ENCODE measurements around the gene HSPA9. TPM values are rescaled to one million over a fixed set of nuclear protein-coding genes. Genes with fewer than 3 reads are reported as not detected.

Gene HSPA9
- total RNA-seq, 1 experiment from 2014 or later: 414 TPM

DNA sequence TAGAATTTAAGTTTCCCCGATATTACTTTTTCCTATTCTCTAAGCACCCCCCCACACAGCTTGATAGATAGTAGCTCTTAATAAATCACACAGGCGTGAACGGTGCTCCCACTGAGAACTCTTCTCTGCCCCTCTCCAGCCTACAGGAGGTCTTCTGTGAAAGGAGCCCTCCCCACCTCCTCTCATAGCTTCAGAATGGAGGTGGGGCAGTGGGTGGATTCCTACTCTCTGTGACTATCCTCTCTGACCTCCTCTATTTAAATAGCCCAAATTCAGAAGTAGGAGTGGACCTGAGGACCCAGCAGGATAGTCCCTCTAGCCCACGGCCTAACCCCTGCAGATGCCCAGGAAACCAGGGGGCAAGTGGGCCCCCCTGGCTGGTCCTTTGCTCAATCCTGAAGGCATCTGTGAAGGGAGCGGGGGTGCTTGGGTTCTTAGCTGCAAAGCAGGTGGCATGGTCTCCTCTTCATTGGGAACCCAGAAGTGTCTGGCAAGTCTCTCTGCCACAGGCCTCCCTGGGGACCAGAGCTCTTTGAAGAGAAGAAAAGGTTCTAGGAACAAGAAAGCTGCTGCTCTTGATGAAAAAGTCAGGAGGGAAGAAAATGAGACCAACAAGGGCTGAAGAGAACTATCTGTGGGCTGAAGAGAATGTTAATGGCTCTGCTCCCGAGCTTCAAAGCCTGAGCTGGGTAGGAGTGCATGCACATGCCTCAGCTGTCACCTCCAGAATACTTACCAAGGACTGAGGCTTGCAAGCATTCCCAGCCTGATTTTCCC is 21.1 kb upstream of the HSPA9 start:
- POLR2A ChIA-PET: interaction anchor here (1.0 kb wide), 1 partner anchor 157 kb away, joined by 3 read pairs; the partner anchor contains the start of gene CTNNA1
- ATAC-seq (no peak), DNase-seq (ENCODE audit: low spot score) (no peak)
- CTCF ChIA-PET: interaction anchor here (1.0 to 1.9 kb wide), 7 partner anchors 12 to 566 kb away, joined by 3 to 13 read pairs (median 5); no protein-coding TSS in a partner anchor
- Mint-ChIP-seq H3K4me1 (0 out of 2 replicates have a peak, but pooled peaks cover 4% of the 10 kb centered on the region), H3K27me3 (ENCODE audit: low read depth) (no peaks in the 10 kb centered on the region; the same call in 1 of the 2 replicates), H3K27ac (no peak overlapping the region), H3K4me3 (no peak overlapping the region), H3K36me3 (no peaks in the 10 kb centered on the region), H3K9me3 (peaks cover 3% of the 10 kb centered on the region; the same call in 1 of the 2 replicates)
- TF ChIP-seq ZNF423 (CRISPR knock-in tag; IDR thresholded peaks at IDR 0.05) (no peak), ATF1 (CRISPR knock-in tag; IDR thresholded peaks at IDR 0.05) (no peak), RELA (CRISPR knock-in tag; IDR thresholded peaks at IDR 0.05; ENCODE audit: borderline replicate concordance) (no peak), SMAD4 (CRISPR knock-in tag; IDR thresholded peaks at IDR 0.05) (no peak), EMX1 (CRISPR knock-in tag; IDR thresholded peaks at IDR 0.05) (no peak), NR1H2 (CRISPR knock-in tag; IDR thresholded peaks at IDR 0.05) (no peak), FOXJ3 (CRISPR knock-in tag; IDR thresholded peaks at IDR 0.05; ENCODE audit: borderline replicate concordance) (no peak), ZNF263 (CRISPR knock-in tag; IDR thresholded peaks at IDR 0.05; ENCODE audit: low read depth) (no peak)
- TF ChIP-seq, protein P1, sequence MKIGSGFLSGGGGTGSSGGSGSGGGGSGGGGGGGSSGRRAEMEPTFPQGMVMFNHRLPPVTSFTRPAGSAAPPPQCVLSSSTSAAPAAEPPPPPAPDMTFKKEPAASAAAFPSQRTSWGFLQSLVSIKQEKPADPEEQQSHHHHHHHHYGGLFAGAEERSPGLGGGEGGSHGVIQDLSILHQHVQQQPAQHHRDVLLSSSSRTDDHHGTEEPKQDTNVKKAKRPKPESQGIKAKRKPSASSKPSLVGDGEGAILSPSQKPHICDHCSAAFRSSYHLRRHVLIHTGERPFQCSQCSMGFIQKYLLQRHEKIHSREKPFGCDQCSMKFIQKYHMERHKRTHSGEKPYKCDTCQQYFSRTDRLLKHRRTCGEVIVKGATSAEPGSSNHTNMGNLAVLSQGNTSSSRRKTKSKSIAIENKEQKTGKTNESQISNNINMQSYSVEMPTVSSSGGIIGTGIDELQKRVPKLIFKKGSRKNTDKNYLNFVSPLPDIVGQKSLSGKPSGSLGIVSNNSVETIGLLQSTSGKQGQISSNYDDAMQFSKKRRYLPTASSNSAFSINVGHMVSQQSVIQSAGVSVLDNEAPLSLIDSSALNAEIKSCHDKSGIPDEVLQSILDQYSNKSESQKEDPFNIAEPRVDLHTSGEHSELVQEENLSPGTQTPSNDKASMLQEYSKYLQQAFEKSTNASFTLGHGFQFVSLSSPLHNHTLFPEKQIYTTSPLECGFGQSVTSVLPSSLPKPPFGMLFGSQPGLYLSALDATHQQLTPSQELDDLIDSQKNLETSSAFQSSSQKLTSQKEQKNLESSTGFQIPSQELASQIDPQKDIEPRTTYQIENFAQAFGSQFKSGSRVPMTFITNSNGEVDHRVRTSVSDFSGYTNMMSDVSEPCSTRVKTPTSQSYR (CRISPR knock-in tag; IDR thresholded peaks at IDR 0.05): no peak
- TF ChIP-seq, protein P2, sequence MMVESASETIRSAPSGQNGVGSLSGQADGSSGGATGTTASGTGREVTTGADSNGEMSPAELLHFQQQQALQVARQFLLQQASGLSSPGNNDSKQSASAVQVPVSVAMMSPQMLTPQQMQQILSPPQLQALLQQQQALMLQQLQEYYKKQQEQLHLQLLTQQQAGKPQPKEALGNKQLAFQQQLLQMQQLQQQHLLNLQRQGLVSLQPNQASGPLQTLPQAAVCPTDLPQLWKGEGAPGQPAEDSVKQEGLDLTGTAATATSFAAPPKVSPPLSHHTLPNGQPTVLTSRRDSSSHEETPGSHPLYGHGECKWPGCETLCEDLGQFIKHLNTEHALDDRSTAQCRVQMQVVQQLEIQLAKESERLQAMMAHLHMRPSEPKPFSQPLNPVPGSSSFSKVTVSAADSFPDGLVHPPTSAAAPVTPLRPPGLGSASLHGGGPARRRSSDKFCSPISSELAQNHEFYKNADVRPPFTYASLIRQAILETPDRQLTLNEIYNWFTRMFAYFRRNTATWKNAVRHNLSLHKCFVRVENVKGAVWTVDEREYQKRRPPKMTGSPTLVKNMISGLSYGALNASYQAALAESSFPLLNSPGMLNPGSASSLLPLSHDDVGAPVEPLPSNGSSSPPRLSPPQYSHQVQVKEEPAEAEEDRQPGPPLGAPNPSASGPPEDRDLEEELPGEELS (CRISPR knock-in tag; IDR thresholded peaks at IDR 0.05): no peak

DNA sequence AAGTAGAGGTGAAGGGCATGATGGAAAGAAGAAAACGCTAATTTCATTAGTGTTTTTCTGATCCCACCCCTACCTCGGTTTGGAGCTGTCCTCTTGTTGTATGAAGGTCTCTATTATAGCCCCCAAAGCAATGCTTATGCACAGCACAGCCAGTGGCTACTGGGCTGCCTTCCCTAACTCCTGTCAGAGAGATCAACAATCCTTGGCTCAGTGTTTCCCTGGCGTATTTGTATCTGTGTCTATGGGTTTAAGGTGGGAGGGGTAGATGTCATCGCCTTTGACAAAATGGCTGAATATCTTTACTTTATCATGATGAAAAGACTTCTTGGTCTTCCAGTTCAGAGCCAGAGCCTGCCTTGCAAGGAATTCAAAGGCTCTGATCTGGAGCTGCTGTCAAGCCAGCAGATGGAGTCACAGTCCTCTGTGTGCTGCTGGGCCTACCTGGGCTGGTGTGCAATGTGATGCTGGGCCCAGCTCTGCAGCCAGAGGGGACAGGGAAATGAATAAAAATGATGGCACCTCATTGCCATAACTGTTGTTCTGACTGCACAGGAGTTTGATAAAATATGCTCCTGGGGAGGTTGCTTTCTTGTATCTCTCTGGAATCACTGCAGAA is 20.1 kb upstream of the HSPA9 start:
- H3K4me3 Mint-ChIP-seq: no peak overlapping the region
- DNase-seq (ENCODE audit: low spot score) (no peak), ATAC-seq (peak; percentile 75)
- peaks cover 3% of the 10 kb centered on the region; the same call in 1 of the 2 replicates for H3K9me3 Mint-ChIP-seq
- CTCF ChIA-PET: interaction anchor here (0.6 to 1.8 kb wide), 8 partner anchors 13 to 567 kb away, joined by 3 to 13 read pairs (median 4); no protein-coding TSS in a partner anchor
- POLR2A ChIA-PET: interaction anchor here (0.5 to 1.0 kb wide), 3 partner anchors 20 to 880 kb away, joined by 3 read pairs; partner anchors contain the start of genes CTNNA1 and HSPA9
- no peaks in the 10 kb centered on the region for H3K36me3 Mint-ChIP-seq
- H3K27me3 Mint-ChIP-seq (ENCODE audit: low read depth): no peaks in the 10 kb centered on the region; the same call in 1 of the 2 replicates
- H3K4me1 Mint-ChIP-seq: 0 out of 2 replicates have a peak, but pooled peaks cover 4% of the 10 kb centered on the region
- H3K27ac Mint-ChIP-seq: no peak overlapping the region
- TF ChIP-seq GTF2I (CRISPR knock-in tag; conservative IDR thresholded peaks at IDR 0.05) (no peak), NFE2L1 (CRISPR knock-in tag; IDR thresholded peaks at IDR 0.05) (no peak), MYBL2 (CRISPR knock-in tag; IDR thresholded peaks at IDR 0.05) (no peak), EMX1 (CRISPR knock-in tag; IDR thresholded peaks at IDR 0.05) (no peak), ZNF416 (CRISPR knock-in tag; IDR thresholded peaks at IDR 0.05) (no peak), SMAD4 (CRISPR knock-in tag; IDR thresholded peaks at IDR 0.05) (no peak), CREB1 (CRISPR knock-in tag; IDR thresholded peaks at IDR 0.05) (no peak), KAT7 (CRISPR knock-in tag; IDR thresholded peaks at IDR 0.05; ENCODE audit: borderline replicate concordance) (no peak), CBFB (CRISPR knock-in tag; IDR thresholded peaks at IDR 0.05; ENCODE audit: low read depth) (no peak), NR1H2 (CRISPR knock-in tag; IDR thresholded peaks at IDR 0.05) (no peak), RORB (CRISPR knock-in tag; IDR thresholded peaks at IDR 0.05) (no peak)
- TF ChIP-seq, protein P3, sequence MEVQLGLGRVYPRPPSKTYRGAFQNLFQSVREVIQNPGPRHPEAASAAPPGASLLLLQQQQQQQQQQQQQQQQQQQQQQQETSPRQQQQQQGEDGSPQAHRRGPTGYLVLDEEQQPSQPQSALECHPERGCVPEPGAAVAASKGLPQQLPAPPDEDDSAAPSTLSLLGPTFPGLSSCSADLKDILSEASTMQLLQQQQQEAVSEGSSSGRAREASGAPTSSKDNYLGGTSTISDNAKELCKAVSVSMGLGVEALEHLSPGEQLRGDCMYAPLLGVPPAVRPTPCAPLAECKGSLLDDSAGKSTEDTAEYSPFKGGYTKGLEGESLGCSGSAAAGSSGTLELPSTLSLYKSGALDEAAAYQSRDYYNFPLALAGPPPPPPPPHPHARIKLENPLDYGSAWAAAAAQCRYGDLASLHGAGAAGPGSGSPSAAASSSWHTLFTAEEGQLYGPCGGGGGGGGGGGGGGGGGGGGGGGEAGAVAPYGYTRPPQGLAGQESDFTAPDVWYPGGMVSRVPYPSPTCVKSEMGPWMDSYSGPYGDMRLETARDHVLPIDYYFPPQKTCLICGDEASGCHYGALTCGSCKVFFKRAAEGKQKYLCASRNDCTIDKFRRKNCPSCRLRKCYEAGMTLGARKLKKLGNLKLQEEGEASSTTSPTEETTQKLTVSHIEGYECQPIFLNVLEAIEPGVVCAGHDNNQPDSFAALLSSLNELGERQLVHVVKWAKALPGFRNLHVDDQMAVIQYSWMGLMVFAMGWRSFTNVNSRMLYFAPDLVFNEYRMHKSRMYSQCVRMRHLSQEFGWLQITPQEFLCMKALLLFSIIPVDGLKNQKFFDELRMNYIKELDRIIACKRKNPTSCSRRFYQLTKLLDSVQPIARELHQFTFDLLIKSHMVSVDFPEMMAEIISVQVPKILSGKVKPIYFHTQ (CRISPR knock-in tag; IDR thresholded peaks at IDR 0.05): no peak
- TF ChIP-seq, protein P4, sequence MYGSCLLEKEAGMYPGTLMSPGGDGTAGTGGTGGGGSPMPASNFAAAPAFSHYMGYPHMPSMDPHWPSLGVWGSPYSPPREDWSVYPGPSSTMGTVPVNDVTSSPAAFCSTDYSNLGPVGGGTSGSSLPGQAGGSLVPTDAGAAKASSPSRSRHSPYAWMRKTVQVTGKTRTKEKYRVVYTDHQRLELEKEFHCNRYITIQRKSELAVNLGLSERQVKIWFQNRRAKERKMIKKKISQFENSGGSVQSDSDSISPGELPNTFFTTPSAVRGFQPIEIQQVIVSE (CRISPR knock-in tag; IDR thresholded peaks at IDR 0.05; ENCODE audit: borderline replicate concordance): no peak
- TF ChIP-seq, protein P5, sequence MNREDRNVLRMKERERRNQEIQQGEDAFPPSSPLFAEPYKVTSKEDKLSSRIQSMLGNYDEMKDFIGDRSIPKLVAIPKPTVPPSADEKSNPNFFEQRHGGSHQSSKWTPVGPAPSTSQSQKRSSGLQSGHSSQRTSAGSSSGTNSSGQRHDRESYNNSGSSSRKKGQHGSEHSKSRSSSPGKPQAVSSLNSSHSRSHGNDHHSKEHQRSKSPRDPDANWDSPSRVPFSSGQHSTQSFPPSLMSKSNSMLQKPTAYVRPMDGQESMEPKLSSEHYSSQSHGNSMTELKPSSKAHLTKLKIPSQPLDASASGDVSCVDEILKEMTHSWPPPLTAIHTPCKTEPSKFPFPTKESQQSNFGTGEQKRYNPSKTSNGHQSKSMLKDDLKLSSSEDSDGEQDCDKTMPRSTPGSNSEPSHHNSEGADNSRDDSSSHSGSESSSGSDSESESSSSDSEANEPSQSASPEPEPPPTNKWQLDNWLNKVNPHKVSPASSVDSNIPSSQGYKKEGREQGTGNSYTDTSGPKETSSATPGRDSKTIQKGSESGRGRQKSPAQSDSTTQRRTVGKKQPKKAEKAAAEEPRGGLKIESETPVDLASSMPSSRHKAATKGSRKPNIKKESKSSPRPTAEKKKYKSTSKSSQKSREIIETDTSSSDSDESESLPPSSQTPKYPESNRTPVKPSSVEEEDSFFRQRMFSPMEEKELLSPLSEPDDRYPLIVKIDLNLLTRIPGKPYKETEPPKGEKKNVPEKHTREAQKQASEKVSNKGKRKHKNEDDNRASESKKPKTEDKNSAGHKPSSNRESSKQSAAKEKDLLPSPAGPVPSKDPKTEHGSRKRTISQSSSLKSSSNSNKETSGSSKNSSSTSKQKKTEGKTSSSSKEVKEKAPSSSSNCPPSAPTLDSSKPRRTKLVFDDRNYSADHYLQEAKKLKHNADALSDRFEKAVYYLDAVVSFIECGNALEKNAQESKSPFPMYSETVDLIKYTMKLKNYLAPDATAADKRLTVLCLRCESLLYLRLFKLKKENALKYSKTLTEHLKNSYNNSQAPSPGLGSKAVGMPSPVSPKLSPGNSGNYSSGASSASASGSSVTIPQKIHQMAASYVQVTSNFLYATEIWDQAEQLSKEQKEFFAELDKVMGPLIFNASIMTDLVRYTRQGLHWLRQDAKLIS (CRISPR knock-in tag; IDR thresholded peaks at IDR 0.05; ENCODE audit: borderline replicate concordance): no peak

Measured in WTC11 (cell line).